Sigmoid colon (tissue), 4 donors: ENCODE results near the gene KRTAP1-3.

Experiments used
- CTCF ChIP-seq, 4 experiments: fragments of 450-650 bp in 3 of 4; fragments of 200-600 bp in 1 of 4; IDR thresholded peaks; one replicate each; pipeline ENCODE4 v1.5.1; 2016 to 2019; ENCODE audit warnings: antibody characterized with exemption in 4 of 4, mild to moderate bottlenecking in 3 of 4, moderate library complexity in 2 of 4
- POLR2AphosphoS5 ChIP-seq, 4 donors: sonication (generic); formaldehyde crosslinking; IDR thresholded peaks; one replicate each; pipeline ENCODE4 v1.6.1; 2017; ENCODE audit warnings: antibody characterized with exemption in 4 of 4

- TF ChIP-seq CTCF (IDR thresholded peaks at IDR 0.05), result no peak
- TF ChIP-seq POLR2AphosphoS5 (IDR thresholded peaks at IDR 0.05), result no peak
Observed at GRCh38 chr17:41065829-41066624, 31.4 kb upstream of the KRTAP1-3 start, which contains the start of gene KRTAP2-4.
